PC-9 (cell line): ENCODE data around the gene CCDC33.

ENCODE experiments used
- CTCF ChIP-seq: fragments of 200-600 bp; sonication (generic); conservative IDR thresholded peaks from 2 replicates; pipeline ENCODE4 v1.6.1; 2017; ENCODE audit warnings: mixed run types, antibody characterized with exemption, mild to moderate bottlenecking, moderate library complexity
- EZH2 ChIP-seq: fragments of 200-600 bp; sonication (generic); IDR thresholded peaks from 2 replicates; pipeline ENCODE4 v1.8.0; 2017; ENCODE audit warnings: antibody characterized with exemption, low read depth

- no peak for TF ChIP-seq CTCF
- TF ChIP-seq EZH2: no peak
Measured at GRCh38 chr15:74193299-74193718, 42.8 kb upstream of the CCDC33 start.
